HG02852 (cell line): ENCODE data around the gene ZSCAN10.
"Not testable (repeated sequence)": the region's sequence is repeated elsewhere in the genome, so short reads cannot be mapped to it uniquely, and the experiment has no call there.

ENCODE experiments used
- ATAC-seq: cut with Tn5 transposase; IDR thresholded peaks from one replicate; pipeline ENCODE4 v1.9.1; 2021; ENCODE audit warnings: mild to moderate bottlenecking, moderate library complexity; ENCODE audit not compliant: unreplicated experiment

ZSCAN10 gene

DNA sequence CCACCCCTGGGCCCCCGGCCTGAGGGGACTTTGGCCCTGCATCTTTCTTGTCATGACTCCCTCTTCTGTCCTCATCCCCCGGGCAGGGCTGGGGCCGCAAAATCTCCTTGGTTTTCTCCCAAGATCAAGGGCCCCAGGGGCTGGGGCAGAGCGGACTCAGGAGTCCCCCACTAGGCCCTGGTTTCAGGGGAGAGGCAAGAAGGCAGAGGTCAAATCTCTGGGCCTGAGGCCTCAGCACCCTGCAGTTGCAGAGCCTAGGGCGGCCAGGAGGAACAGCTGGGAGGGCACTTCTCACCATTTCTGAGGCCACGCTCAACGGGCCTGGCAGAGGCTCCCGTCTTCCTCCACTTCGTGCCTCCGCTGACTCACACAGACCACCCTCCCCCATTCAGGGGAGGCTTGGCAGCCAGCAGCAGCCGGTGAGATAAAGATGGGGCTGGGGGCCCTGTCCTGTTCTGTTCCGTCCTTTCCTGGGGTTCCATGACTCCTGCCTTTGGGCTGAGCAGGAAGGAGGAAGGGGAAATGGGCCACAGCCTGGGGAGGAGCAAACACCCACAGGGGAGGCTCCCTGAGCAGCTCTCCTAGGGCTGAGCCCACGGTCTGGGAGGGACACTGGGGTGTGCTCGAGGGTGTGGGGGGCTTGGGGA, 12.4 kb downstream of the ZSCAN10 start:
- no peak for ATAC-seq

DNA sequence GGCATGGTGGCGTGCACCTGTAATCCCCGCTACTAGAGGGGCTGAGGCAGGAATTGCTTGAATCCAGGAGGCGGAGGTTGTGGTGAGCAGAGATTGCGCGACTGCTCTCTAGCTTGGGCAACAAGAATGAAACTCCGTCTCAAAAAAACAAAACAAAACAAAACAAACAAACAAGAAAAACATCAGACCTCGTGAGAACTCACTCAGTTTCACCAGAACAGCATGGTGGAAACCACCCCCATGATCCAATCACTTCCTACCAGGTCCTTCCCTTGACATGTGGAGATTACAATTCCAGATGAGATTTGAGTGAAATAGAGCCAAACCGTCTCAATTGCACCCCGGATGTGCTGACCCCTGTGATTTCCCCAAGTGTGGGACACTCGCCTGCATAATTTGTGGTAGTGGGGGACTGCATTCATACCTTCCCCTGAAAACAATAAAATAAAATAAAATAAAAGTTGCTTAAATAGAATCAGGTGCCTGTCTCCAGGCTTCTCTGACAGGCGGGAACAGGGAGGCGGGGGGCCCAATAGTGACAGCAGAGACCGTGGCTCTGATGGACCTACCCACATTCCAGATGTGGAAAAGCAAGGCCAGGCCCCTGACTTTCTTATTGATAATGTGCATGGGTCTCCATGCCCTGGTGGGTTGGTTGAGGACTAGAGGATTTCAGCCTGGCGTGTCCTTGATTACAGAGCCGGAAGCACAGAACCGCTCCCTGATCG, 13.1 kb downstream of the ZSCAN10 start:
- ATAC-seq: no peak

DNA sequence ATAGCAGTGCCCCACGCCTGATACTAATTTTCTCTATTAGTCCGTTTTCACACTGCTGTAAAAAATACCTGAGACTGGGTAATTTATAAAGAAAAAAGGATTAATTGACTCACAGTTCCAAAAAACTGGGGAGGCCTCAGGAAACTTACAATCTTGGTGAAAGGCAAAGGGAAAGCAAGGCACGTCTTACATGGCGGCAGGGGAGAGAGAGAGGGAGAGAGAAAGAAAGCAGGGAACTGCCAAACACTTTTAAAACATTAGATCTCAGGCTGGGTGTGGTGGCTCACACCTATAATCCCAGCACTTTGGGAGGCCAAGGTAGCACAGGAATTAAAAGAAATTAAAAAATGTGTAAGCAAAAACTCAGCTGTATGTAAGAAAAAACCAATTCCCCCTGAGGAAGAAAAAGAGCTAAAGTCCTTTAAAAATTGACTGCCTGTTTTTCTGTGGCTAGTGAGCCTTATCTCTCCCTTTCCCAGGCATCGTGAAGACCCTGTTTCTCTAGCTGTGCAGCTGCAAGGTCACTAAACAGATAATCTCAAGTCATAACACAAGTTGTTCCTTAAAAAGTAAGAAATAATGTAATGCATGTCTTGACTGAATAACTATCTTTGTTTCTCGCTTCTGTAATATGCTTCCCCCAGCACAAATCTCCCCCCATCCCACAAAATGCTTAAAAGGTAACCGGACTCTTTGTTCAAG, 14.0 kb downstream of the ZSCAN10 start:
- no peak for ATAC-seq

DNA sequence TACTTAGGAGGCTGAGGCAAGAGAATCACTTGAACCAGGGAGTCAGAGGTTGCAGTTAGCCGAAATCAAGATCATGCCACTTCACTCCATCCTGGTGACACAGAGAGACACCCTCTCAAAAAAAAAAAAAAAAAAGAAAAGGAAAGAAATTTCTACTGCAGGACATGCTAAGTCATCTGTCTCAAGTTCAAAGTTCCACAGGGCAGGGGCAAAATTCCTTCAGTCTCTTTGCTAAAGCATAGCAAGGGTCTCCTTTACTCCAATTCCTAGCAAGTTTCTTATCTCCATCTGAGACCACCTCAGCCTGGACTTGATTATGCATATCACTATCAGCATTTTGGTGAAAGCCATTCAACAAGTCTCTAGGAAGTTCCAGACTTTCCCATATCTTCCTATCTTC, 14.6 kb downstream of the ZSCAN10 start:
- no peak for ATAC-seq

DNA sequence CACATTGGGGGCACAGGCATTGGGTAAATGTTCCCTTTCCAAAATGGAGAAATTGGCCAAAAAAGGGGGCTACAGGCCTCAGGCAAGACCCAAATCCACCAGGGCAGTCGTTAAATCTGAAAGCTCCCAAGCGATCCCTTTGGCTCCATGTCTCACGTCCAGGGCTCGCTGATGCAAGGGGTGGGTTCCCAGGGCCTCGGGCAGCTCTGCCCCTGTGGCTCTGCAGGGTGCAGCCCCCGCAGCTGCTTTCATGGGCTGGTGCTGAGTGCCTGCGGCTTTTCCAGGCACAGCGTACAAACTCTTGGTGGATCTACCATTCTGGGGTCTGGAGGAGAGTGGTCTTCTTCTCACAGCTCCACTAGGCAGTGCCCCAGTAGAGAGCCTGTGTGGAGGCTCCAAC, 15.7 kb downstream of the ZSCAN10 start:
- ATAC-seq: not testable (repeated sequence)

DNA sequence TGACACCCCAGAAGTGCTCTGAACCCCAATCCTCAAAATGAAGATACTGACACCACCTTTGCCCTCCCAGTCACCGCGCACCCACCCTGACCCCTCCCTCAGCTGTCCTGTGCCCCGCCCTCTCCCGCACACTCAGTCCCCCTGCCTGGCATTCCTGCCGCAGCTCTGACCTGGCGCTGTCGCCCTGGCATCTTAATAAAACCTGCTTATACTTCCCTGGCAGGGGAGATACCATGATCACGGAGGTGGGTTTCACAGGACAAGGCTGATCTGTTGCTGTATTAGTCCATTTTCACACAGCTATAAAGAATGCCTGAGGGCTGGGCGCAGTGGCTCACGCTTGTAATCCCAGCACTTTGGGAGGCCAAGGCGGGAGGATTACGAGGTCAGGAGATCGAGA, 17.1 kb downstream of the ZSCAN10 start:
- ATAC-seq: not testable (repeated sequence)

DNA sequence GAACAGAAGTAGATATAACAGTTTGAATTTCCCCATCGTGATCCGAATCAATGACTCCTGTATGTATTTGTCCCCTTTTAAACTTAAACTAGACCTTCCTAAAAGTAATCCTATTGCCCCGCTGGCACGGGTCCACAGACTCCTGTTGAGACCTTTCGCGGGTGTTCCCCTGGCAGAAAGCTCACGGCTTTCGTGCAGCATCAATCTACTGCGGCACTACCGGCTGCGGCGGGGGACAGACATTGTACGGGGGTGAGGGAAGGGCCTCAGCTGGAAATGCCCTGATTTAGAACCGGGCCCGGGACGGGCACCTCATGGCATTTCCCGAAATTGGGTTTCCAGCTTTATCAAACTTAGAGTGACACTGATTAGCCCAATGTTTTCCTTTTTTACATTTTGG, 19.1 kb downstream of the ZSCAN10 start:
- no peak for ATAC-seq

DNA sequence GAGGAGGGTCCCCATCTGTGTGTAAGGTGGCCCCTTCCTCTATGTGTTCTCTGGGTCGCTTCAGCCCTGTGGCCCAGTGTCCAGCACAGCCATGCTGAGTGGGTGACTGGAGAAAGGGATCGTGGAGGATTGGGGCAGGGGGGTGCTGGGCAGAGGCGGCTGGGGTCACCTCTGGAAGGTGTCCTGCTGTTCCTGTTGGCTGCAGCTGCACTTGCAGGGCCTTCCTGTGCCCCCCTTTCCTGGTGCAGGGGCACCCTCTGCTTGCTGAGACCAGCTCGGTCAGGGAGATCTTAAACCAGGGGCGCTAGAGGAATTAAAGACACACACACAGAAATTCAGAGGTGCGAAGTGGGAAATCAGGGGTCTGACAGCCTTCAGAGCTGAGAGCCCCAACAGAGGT, 22.5 kb downstream of the ZSCAN10 start:
- no peak for ATAC-seq

DNA sequence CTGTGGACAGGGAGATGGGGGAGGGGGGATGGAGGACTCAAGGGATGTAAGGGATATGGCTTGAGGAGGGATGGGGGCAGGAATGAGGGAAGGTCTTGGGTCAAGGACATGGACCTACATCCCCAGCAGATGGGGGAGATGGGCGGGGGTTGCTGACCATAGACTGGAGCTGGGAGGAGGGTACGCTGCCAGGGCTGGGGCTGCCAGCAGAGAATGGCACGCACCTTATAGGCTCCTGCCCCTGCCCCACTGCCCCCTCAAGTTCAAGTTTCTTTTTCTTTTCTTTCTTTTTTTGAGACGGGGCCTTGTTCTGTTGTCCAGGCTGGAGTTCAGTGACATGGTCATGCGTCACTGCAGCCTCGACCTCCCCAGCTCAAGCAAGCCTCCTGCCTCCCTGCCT, 23.1 kb downstream of the ZSCAN10 start:
- not testable (repeated sequence) for ATAC-seq

DNA sequence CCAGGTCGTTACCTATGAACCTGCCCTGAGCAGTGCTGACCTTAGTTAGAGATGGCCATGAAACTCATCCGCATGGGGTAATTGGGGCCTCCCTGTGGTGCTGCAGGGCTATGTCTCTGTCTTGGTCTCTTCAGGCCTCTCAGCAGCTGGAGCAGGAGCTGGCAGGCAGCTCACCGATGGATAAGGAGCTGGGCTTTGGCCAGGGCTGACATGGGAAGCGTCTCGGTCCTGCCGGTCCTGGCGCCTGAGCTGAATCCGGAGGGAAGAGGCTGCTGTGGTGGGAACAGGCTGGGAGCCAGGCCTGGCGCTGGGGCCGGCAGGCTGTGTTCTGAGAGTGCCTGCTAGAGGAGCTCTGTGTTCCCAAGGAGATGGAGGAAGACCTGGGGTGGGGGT, 23.6 kb downstream of the ZSCAN10 start:
- no peak for ATAC-seq

DNA sequence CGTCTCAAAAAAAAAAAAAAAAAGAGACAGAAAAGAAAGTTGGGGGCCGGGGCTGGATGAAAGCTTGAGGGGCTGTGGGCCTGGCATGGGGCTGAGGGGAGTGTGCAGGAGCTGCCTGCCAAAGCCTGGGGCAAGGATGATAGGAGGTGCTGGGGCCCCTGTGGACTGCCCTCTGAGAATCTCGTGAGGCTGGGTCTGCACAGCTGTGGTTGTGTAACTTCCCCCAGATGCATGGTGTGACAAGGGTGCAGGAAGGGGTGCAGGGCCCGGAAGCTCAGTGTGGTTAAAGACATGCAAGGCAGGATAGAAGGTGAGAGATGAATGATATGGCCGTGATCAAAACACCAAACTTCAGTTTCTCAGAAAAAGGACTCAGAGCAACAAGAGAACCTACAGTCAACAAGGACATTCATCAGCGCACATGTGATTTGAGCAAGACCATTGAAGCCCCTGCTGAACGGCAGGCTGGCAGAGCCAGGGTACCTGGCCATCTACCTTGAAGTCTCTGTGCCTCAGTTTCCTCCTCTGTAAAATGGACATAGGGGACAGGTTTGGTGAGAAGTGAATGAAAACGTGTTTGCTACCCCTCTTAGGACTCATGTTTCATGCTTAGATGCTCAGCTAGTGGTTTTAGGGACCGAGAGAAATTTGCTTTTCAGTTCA, 24.1 kb downstream of the ZSCAN10 start:
- peak; percentile 82 for ATAC-seq

DNA sequence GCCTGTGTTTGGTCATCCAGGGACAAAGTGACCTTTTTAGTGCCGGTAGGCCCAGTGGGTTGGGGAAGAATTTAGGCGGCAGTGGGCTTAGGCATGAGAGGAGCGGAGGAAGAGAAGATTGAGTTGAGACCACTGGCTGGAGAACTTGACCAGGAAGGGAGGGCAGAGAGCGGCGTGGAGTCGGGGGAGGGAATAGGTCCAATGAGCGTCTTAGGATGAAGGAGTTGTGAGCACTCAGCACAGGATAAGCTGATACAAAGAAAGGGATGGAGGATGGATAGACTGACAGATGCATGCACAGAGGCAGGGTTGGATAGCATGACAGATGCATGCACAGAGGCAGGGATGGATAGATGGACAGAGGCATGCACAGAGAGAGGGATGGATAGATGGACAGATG, 25.6 kb downstream of the ZSCAN10 start:
- ATAC-seq: no peak

DNA sequence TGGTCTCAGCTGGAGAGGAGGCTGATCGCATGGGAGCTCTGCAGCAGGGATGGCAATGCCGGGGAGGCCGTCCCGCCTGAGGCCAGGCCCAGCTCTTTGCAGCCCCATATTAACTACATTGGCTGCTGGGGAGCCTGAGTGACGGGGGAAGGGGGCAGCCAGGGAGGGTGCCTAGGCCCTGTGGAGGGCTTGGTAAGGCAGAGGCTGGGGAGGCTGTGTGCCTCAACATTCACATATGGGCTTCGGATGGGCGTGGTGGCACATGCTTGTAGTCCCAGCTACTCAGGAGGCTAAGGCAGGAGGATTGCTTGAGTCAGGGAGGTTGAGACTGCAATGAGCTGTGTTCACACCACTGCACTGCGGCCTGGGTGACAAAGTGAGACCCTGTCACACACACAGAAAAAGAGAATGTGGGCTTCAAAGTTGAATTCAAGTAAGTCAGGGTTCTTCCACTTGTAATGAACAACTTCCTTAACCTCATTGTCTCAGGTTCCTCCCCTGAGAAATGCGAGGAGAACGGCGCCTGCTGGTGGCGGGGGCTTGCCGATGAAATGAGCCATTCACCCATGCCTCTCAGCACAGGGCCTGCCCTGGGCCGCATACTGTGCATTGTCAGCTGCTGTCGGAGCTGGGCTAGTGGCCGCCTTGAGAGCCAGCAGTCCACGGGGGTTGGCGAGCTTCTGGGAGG, 26.4 kb downstream of the ZSCAN10 start:
- ATAC-seq: not testable (repeated sequence)

DNA sequence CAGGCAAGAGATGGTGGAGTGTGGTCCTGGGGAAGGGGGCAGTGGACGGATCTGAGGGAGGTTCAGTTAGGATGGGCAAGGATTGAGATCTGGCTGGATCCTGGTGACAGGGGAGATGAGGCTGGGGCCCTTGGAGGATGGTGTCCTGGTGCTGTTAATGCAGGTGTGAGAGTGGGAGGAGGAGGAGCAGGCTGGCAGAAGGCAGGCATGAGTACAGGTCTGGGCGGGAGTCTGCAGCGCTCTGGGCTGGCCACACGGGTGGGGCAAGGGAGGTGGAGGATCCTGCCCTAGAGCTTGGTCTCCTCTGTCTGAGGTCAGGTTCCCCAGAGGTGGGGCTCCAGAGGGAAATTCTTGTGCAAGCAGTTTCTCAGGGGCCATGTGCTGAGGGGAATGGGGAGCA, 26.9 kb downstream of the ZSCAN10 start:
- not testable (repeated sequence) for ATAC-seq

DNA sequence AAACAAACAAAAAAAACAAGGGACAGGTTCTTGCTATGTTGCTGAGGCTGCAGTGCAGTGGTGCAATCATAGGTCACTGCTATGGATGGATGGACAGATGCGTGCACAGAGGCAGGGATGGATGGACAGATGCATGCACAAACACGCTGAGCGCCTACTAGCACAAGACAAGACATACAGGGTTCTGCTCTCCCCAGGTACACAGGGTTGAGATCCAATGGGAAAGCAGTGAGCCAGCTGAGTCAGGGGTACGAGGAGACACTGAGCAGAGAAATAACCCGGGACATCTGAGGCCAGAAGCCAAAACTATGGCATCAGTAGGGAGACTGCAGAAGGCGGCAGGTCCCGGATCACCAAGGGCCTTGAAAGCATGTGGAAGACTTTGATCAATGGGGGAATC, 27.4 kb downstream of the ZSCAN10 start:
- ATAC-seq: no peak

DNA sequence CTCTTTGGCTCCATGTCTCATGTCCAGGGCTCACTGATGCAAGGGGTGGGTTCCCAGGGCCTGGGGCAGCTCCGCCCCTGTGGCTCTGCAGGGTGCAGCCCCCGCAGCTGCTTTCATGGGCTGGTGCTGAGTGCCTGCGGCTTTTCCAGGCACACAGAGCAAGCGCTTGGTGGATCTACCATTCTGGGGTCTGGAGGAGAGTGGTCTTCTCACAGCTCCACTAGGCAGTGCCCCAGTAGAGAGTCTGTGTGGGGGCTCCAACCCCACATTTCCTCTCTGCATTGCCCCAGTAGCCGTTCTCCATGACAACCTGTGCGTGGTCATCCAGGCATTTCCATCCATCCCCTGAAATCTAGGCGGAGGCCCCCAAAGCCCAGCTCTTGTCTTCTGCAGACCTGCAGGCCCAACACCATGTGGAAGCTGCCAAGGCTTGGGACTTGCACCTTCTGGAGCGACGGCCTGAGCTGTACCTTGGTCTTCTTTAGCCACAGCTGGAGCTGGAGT, 28.4 kb downstream of the ZSCAN10 start:
- ATAC-seq: no peak

DNA sequence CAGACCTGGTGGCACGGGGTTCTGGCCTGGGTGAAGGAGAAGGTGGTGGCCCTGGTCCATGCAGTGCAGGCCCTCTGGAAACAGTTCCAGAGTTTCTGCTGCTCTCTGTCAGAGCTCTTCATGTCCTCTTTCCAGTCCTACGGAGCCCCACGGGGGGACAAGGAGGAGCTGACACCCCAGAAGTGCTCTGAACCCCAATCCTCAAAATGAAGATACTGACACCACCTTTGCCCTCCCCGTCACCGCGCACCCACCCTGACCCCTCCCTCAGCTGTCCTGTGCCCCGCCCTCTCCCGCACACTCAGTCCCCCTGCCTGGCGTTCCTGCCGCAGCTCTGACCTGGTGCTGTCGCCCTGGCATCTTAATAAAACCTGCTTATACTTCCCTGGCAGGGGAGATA, 29.9 kb downstream of the ZSCAN10 start:
- not testable (repeated sequence) for ATAC-seq

DNA sequence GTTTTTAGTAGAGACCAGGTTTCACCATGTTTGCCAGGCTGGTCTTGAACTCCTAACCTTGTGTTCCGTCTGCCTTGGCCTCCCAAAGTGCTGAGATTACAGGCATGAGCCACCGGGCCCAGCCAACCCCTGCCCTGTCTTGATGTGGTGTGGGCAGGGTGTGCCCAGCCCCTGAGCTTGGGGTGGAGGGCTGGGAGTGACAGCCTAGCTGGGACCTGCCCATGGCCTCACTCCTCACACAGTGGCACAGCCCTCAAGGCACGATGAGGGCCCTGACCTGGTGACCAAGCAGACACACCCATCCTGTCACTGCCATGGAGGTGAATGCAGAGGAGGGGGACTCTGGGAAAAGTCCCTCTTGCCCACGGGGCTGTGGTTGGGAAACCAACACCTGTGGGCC, 30.6 kb downstream of the ZSCAN10 start:
- ATAC-seq: no peak

DNA sequence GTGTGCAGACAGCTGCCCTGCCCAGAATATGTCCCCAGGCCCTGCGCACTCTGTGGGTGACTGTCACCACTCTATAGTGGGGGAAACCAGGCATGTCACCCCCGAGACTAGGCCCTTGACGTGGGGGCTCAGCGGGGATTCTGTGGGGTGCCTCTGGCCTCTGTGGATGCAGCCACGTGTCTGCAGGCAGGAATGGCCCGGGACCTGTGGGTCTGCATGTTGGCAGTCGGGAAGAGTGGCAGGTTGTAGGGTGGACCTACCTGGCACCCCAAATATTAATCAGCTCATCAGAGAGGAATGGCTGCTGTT, 32.7 kb downstream of the ZSCAN10 start:
- ATAC-seq: no peak

DNA sequence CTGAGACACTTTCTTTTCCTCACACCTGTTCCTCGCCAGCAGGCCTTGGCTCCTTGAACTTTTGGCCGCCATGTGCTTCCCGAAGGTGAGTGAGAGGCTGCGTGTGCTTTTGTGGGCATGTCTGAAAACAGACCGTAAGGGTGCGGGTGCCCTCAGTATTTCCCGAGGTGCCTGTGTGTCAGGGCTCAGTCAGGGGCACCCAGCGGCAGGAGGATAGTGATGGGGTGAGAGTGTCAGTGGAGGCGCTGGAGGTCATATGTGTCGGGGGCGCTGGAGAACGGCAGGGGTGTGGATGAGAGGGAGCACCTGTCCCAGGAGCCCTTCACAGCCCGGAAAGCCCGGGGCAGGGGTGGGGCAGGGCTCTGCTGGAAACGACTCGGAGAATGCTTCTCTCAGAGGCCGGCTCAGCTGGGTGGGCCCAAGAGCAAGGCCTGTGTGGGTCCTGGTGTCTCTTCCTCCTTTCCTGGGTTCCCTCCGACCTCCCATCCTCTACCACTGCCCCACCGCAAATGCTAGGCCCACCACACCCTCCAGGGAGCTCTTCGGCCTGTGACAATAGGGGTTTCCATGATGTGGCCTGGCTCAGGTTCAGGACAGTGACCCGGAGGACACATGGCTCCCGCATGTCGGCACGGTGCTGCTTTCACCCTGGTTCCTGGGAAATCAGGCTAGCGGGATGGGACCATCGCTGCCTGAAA, 33.2 kb downstream of the ZSCAN10 start:
- ATAC-seq: no peak
